ENCODE data around the gene ITSN1.
"Not testable (repeated sequence)": the region's sequence is repeated elsewhere in the genome, so short reads cannot be mapped to it uniquely, and the experiment has no call there.

The ITSN1 gene

DNA sequence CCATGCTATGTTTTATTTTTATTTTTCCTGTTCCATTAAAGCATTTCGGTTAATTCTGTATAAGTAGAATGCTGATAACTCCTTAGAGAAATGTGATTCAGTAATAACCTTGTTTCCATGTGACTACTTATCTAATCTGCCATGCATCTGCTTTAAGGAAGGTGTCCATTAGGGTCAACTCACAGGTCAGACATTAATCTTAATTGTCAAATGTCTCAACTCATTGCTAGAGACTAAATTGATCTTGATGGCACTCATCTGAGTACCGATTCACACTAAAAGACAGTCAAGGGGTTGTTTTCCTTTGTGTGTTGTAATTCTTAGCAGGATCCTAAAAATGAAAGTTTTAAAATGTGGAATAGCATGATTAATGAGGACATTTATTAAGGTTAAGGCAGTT is 41.8 kb downstream of the ITSN1 start:
- FAIRE-seq: no peak

- FAIRE-seq: no peak
Observed at GRCh38 chr21:33684923-33685560, 42.7 kb downstream of the ITSN1 start.

- peak; percentile 81 for FAIRE-seq
Observed at GRCh38 chr21:33685613-33686197, 43.4 kb downstream of the ITSN1 start.

DNA sequence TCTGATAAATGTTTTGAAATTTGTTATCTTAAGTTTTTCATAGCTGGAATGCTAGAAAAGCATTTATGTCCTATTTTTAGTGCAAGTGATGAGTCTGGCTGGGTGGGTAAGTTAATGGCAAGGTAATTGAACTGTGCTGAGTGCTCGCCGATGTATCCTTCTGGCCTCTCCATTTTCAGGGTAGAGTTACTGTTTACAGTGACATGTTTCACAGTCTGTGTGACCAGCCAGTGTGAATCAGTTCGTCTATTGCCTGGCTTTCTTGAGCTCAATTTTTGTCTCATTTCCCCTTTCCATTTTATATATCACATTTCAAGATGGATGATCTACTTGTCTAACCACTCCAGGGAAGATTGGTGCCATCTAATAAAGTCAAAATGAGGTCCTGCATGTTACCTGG is 44.1 kb downstream of the ITSN1 start:
- FAIRE-seq: no peak

- peak; percentile 15 for FAIRE-seq
Observed at GRCh38 chr21:33687634-33688033, 45.3 kb downstream of the ITSN1 start.

- FAIRE-seq: peak; percentile 86
Observed at GRCh38 chr21:33688353-33688752, 46.1 kb downstream of the ITSN1 start.

DNA sequence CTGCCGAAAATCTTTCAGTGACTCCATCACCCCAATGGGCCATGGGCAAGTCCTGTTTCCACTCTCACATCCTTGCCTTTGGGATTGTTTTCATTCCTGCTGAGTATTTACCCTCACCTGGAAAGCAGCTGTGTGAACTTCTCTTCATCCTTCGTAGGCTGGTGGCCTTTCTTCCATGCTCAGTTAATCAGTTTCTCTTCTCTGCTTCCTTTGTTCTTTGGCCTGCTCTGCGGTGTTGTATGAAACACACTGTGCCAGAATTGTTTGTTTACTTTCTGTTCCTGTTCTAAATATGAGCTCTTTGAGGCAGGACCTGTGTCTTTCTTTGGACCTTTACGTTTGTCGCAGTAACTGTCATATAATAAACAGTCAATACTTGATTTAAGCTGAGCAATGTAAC is 48.6 kb downstream of the ITSN1 start:
- no peak for FAIRE-seq

DNA sequence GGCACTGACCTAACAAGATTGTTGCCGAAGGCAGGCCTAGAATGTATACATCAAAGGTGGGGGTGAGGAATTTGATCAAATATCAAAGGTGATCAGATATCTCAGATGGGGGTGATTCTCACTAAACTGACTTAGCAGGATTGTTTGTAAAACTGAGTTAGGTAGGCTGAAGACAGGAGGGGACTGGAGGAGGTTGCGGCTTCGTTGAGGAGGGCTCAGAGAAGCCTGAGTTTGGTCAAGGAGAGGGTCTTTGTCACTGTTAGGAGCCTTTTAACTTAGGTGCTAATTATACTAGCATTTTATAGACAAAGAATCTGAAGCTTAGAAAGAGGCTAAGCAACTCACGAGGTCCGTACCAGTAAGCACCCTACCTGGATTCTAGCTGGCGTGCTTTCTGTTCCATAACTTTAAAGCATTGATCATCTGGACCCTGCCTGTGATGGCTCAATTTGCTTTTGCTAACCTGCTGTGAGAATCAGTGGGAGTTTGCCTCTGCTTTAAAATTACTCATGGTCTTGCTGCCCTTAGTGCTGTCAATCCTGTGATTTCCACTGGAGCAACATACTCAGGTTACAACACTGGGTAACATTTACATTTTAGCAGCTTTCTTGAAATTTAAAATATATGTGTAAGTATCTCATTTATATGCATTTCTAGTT is 49.8 kb downstream of the ITSN1 start:
- no peak for FAIRE-seq

DNA sequence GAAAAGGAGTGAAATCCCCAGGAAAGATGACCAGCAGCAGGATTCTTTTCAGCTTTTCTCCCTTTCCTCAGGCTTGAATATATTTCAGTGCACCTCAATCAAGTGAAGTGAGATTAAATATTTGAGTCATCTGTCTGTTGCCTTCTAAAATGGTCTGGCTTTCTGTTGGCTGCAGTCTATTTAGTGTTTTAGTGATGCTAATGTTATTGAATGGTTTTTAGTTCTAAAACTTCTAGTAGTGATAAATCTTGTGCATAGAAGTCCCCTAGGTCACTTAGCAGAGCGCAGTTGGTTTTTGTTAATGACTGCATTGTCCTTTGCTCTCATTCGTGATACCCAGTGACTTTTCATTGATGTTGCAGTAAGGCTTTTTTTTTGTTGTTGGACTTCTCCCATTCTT is 53.5 kb downstream of the ITSN1 start:
- FAIRE-seq: no peak

DNA sequence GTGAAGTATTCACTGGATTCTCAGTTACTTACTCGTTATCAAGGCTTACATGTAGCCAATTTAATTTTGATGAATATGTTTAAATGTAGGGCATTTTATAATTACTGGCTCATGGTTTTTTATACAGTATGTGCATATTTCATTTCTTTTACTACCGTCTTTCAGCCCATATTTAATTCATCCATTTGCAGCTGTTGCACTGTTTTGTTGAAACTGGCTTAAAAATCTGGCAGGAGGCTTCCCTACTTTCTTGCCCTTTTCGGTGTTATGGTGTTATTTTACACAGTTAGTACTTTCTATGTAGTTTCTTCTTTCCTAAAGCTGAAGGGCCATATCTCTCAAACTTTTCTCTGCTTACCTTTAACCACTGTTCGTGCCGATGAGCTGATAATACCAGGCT is 54.2 kb downstream of the ITSN1 start:
- FAIRE-seq: no peak

DNA sequence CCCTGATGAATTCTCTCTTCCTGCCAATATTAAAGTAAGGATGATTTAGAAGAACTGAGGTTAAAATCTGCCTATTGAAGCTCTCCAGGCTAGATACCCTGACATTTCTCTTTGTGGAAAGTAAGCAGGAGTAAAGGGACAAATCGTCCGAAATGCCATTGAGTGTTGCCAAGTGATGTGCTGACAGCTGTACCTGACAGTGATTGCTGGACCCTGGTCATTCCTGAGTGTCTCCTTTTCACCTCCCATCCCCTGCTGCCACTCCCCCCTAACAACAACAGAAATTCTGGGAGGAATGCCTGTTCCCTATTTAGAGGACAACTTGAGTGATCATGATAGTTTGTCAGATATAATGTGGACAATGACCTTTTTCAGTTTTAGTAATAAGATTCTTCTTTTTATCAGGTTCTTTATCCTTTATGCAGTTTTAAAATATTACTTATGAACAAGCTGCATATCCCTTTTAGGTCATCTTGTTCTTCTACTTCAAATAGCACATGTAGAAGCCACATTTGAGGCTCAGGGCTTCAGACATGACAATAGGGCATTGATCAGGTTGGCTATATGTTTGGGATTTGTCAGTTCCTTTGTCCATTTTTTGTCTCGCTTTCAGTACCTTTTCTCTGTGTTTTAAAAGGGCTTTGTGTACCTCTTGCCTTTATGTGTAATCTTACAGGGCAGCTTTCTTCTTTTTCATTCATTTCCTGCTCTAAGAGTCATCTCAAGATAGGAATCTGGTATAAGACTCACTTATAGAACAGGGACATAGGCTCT is 56.0 kb downstream of the ITSN1 start:
- FAIRE-seq: no peak

DNA sequence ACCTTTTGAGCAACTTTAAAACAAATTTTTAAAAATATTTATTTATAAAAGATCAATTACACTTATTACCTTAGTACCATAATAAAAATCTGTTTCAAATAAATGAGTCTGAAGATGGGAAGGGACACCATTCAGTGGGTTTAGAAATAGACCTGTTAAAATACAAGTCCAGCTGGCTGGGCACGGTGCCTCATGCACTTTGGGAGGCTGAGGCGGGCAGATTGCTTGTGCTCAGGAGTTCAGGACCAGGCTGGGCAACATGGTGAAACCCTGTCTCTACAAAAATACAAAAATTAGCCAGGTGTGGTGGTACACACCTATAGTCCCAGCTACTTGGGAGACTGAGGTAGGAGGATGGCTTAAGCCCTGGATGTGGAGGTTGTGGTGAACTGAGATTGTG is 57.0 kb downstream of the ITSN1 start:
- FAIRE-seq: no peak

- FAIRE-seq: no peak
Observed at GRCh38 chr21:33700491-33700890, 58.2 kb downstream of the ITSN1 start.

GRCh38 chr21:33703750-33704606 is 61.7 kb downstream of the ITSN1 start:
- FAIRE-seq: no peak

DNA sequence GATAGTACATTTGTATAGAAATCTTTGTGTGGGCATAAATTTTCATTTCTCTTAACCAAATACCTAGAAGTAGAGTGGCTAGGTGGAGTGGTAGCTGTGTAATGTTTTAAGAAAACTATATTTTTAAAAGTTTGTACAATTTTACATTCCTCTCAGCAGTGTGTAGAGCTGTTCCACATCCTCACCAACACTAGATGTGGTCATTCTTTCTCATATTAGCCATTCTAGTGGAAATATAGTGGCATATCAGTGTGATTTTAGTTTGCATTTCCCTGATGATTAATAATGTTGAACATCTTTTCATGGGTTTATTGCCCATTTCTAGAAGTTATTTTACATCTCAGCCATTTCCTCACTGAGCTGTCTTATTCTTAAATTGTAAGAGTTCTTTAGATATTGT is 65.5 kb downstream of the ITSN1 start:
- FAIRE-seq: no peak

GRCh38 chr21:33708874-33709273 is 66.6 kb downstream of the ITSN1 start:
- FAIRE-seq: no peak

GRCh38 chr21:33712022-33712803 is 69.9 kb downstream of the ITSN1 start:
- no peak for FAIRE-seq

- no peak for FAIRE-seq
Observed at GRCh38 chr21:33721081-33721480, 78.8 kb downstream of the ITSN1 start.

DNA sequence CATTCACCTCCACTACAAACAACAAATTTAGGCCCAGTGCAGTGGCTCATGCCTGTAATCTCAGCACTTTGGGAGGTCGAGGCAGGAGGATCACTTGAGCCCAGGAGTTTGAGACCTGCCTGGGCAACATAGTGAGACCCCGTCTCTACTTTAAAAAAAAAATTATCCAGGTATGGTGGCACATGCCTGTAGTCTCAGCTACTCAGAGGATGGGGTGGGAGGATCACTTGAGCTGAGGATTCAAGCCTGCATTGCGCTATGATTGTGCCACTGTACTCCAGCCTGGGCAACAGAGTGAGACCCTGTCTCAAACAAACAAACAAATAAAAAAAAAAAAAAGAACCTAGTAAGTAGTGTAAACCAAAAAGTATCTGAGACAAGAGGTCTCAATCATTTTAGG is 86.8 kb downstream of the ITSN1 start:
- not testable (repeated sequence) for FAIRE-seq

DNA sequence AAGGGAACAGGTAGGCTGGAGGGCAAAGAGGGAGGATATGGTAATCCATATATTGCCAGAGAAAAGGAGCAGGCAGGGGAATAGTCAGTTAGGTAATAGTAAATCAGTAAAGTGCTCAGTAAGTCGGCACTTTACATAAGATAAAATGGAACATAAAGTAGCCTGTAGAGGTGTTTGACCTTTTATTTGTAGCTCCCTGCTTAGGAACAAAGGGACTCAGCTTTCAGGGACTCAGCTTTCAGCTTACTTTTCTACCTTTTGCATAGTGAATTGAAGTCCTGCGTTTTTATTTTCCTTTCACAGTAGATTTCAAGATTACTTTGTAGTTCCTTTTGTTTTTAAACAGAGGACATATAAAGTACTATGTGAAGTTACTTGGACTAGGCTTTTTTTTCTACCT is 87.3 kb downstream of the ITSN1 start:
- no peak for FAIRE-seq

DNA sequence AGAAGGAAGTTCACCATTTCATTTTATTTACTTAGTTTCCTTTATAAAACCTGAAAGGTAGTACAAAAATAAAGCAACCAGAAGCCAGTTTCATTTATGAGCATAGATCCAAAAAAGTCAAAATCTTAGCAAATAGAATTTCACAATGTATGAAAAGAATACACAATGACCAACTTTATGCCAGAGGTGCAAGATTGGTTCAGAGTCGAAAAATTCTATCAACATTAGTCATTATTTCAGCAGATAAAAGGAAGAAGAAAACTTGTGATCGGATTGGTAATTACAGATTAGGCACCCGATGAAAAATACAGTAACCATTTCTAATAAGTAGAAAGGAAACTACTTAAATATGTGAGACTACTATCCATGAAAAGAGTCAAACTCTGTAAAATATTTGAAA is 89.1 kb downstream of the ITSN1 start:
- FAIRE-seq: no peak

GRCh38 chr21:33732038-33732437 is 89.7 kb downstream of the ITSN1 start:
- FAIRE-seq: no peak

Data from endometrium (tissue), 2 donors.